CD14-positive monocyte (primary cell): ENCODE data around the gene CUL1. TPM values are rescaled to one million over a fixed set of nuclear protein-coding genes. Genes with fewer than 3 reads are reported as not detected.

Source experiments
- DNase-seq, 3 donors: peaks; one replicate each; pipeline ENCODE4 v3.0.0-alpha.2; 2011 to 2022
- H2AFZ ChIP-seq: 2 replicates; pipeline ENCODE4 v1.6.0; 2012; ENCODE audit warnings: mild to moderate bottlenecking, low read depth, low read length, inconsistent platforms; ENCODE audit not compliant: insufficient read depth, poor library complexity, severe bottlenecking
- H3K27ac ChIP-seq, 2 donors: 1 replicate in 1 of 2; 2 replicates in 1 of 2; pipeline ENCODE4 v1.5.1; 2012 to 2013; ENCODE audit warnings: low read length in 2 of 2, control low read depth in 1 of 2, inconsistent platforms in 1 of 2, low read depth in 1 of 2, mild to moderate bottlenecking in 1 of 2
- H3K27me3 ChIP-seq, 2 donors: one replicate each; pipeline versions ENCODE4 v1.6.0 to v1.6.1; 2011 to 2013; ENCODE audit warnings: low read length in 2 of 2; ENCODE audit not compliant: control insufficient read depth in 2 of 2, insufficient read depth in 2 of 2
- H3K36me3 ChIP-seq, 2 donors: replicated peaks in 1 of 2; 1 replicate in 1 of 2; 2 replicates in 1 of 2; pipeline versions ENCODE4 v1.5.1 to v1.6.1; 2012 to 2013; ENCODE audit warnings: low read length in 2 of 2, control low read depth in 1 of 2, inconsistent platforms in 1 of 2, mild to moderate bottlenecking in 1 of 2; ENCODE audit not compliant: insufficient read depth in 2 of 2, control insufficient read depth in 1 of 2
- H3K4me1 ChIP-seq, 2 donors: 1 replicate in 1 of 2; 2 replicates in 1 of 2; pipeline versions ENCODE4 v1.5.1 to v1.6.1; 2012 to 2013; ENCODE audit warnings: low read length in 2 of 2, control low read depth in 1 of 2, inconsistent platforms in 1 of 2, mild to moderate bottlenecking in 1 of 2, moderate library complexity in 1 of 2; ENCODE audit not compliant: insufficient read depth in 2 of 2, control insufficient read depth in 1 of 2
- H3K4me2 ChIP-seq: replicated peaks from 2 replicates; pipeline ENCODE3; 2012; ENCODE audit warnings: low read length, moderate library complexity, mild to moderate bottlenecking; ENCODE audit not compliant: poor library complexity, severe bottlenecking; ENCODE audit errors: extremely low read depth
- H3K4me3 ChIP-seq, 3 experiments: fragments of 200-600 bp in 1 of 3; sonication (generic) in 1 of 3; replicated peaks in 1 of 3; 1 replicate in 2 of 3; 2 replicates in 1 of 3; pipeline ENCODE4 v1.5.1; 2011 to 2013; ENCODE audit warnings: low read length in 3 of 3, mild to moderate bottlenecking in 3 of 3, control low read depth in 2 of 3, low read depth in 2 of 3, inconsistent platforms in 1 of 3, moderate library complexity in 1 of 3
- H3K79me2 ChIP-seq: 2 replicates; pipeline ENCODE4 v1.6.0; 2012; ENCODE audit warnings: mild to moderate bottlenecking, control low read depth, inconsistent platforms, low read length, moderate library complexity; ENCODE audit not compliant: insufficient read depth
- H3K9ac ChIP-seq: 2 replicates; pipeline ENCODE4 v1.6.0; 2017; ENCODE audit warnings: low read length, mild to moderate bottlenecking; ENCODE audit not compliant: insufficient read depth, poor library complexity, severe bottlenecking
- H3K9me3 ChIP-seq, 2 donors: replicated peaks in 1 of 2; 1 replicate in 1 of 2; 2 replicates in 1 of 2; pipeline versions ENCODE4 v1.5.1 to v1.6.1; 2012 to 2013; ENCODE audit warnings: low read length in 2 of 2, control low read depth in 1 of 2; ENCODE audit not compliant: control insufficient read depth in 1 of 2, insufficient read depth in 1 of 2
- H4K20me1 ChIP-seq: 2 replicates; pipeline ENCODE4 v1.6.0; 2012; ENCODE audit warnings: mild to moderate bottlenecking, low read length, control low read depth, moderate library complexity; ENCODE audit not compliant: insufficient read depth
- H3K27ac Mint-ChIP-seq, 7 donors: one replicate each; pipeline ENCODE4 v1.8.0; 2020; ENCODE audit warnings: mild to moderate bottlenecking in 7 of 7, mixed read lengths in 7 of 7, moderate library complexity in 6 of 7, inconsistent platforms in 2 of 7
- H3K27me3 Mint-ChIP-seq, 3 donors: one replicate each; pipeline ENCODE4 v1.8.0; 2021 to 2022; ENCODE audit warnings: low read depth in 3 of 3, mild to moderate bottlenecking in 3 of 3, mixed read lengths in 3 of 3, moderate library complexity in 3 of 3, inconsistent platforms in 1 of 3
- H3K36me3 Mint-ChIP-seq, 2 donors: one replicate each; pipeline ENCODE4 v1.8.0; 2020; ENCODE audit warnings: mixed read lengths in 2 of 2, inconsistent platforms in 1 of 2, mild to moderate bottlenecking in 1 of 2
- H3K4me1 Mint-ChIP-seq: one replicate; pipeline ENCODE4 v1.8.0; 2020; ENCODE audit warnings: mild to moderate bottlenecking, mixed read lengths
- H3K4me3 Mint-ChIP-seq, 2 donors: one replicate each; pipeline ENCODE4 v1.8.0; 2020; ENCODE audit warnings: mild to moderate bottlenecking in 2 of 2, mixed read lengths in 2 of 2, moderate library complexity in 1 of 2
- H3K9me3 Mint-ChIP-seq, 7 donors: one replicate each; pipeline ENCODE4 v1.8.0; 2020 to 2022; ENCODE audit warnings: mixed read lengths in 7 of 7, mild to moderate bottlenecking in 6 of 7, moderate library complexity in 6 of 7, inconsistent platforms in 2 of 7
- WGBS: methylation state at CpG from one replicate; pipeline ENCODE4 v1.1.5; 2013; ENCODE audit warnings: missing lambda C conversion rate; ENCODE audit not compliant: insufficient coverage; 5-methylcytosine and 5-hydroxymethylcytosine counted together
- intact Hi-C, 2 donors: fragments of 100-400 bp; cut with micrococcal nuclease; formaldehyde crosslinking; loops; one replicate each; pipeline versions ENCODE4 v1.15.0 to v1.15.1; 2023
- polyA plus RNA-seq, 3 donors: library from polyadenylated mRNA; depleted of rRNA in 1 of 3; unstranded in 2 of 3; stranded (reverse) in 1 of 3; fragments of 300-500 nt in 2 of 3; fragments of >200 nt in 1 of 3; fragmentation: Illumina TruSeq in 2 of 3; gene quantifications; 1 replicate in 2 of 3; 2 replicates in 1 of 3; pipeline ENCODE4 v1.2.3, GENCODE V29; 2012 to 2021
- TF ChIP-seq, protein P1 (sequence below): fragments of 200-600 bp; IDR thresholded peaks from one replicate; pipeline ENCODE4 v1.8.0; 2022; ENCODE audit warnings: antibody characterized with exemption, mild to moderate bottlenecking

CUL1 gene
- polyA plus RNA-seq, 3 donors, result 22.8 to 32.6 (median 23.9) TPM

DNA sequence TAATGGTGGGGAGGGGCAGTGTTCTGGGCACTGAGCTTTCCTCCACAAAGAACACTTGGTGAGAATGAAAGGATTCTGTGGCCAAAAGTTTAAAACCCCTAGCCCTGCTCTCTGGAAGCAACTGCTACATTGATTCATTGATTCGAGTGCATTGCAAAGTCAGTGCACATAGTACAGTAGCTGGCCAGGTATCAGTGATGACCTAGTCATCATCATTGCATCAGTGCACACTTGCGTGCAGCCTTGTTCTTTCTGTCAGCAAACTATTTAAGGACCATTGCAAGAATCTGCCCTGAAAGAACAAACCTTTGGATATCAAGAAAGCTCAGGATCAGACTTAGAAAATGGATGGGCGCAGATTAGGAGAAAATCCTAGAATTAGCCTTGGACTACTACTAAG lies 47.4 kb downstream of the CUL1 start:
- Histone ChIP-seq H3K36me3 (peaks cover 12 to 65% of the 10 kb centered on the region in 2 donors), H3K79me2 (peaks cover 51% of the 10 kb centered on the region)
- TF ChIP-seq, protein P1, sequence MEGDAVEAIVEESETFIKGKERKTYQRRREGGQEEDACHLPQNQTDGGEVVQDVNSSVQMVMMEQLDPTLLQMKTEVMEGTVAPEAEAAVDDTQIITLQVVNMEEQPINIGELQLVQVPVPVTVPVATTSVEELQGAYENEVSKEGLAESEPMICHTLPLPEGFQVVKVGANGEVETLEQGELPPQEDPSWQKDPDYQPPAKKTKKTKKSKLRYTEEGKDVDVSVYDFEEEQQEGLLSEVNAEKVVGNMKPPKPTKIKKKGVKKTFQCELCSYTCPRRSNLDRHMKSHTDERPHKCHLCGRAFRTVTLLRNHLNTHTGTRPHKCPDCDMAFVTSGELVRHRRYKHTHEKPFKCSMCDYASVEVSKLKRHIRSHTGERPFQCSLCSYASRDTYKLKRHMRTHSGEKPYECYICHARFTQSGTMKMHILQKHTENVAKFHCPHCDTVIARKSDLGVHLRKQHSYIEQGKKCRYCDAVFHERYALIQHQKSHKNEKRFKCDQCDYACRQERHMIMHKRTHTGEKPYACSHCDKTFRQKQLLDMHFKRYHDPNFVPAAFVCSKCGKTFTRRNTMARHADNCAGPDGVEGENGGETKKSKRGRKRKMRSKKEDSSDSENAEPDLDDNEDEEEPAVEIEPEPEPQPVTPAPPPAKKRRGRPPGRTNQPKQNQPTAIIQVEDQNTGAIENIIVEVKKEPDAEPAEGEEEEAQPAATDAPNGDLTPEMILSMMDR, result no peak

DNA sequence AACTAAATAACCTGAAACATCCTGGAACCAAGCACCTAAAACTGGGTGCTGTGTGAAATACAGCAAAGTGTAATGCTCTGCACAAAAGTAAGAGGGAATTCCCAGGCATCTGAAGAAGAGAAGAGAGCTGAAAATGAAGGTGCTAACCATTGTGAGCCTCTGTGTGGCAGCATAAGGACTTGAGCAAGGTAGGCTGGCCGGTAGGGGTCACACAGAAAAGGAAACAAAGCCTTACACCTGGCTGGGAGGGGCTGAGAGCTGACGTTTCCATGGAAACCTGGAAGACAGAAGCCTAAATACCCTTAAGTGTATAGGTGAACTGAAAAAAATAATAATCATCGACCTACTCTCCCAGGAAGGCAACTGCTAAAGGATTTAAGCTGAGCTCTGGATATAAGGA lies 48.6 kb downstream of the CUL1 start:
- intact Hi-C loops, result no loop called here
- TF ChIP-seq, protein P1, result no peak
- no peak overlapping the region for H3K4me2 ChIP-seq
- peaks cover 45% of the 10 kb centered on the region for H3K79me2 ChIP-seq
- H2AFZ ChIP-seq, result no peak overlapping the region
- Mint-ChIP-seq H3K4me3 (no peak overlapping the region), H3K36me3 (peaks cover 34 to 53% of the 10 kb centered on the region in 2 donors), H3K4me1 (no peaks in the 10 kb centered on the region), H3K27ac (peak overlapping the region in 1 of 7 donors; percentile 21), H3K9me3 (peaks cover 2 to 10% (median 4%) of the 10 kb centered on the region in 7 donors), H3K27me3 (no peaks in the 10 kb centered on the region)
- H4K20me1 ChIP-seq, result peaks cover 38% of the 10 kb centered on the region
- H3K9ac ChIP-seq, result no peak overlapping the region
- 100% methylated on average over 1 of the region's 3 CpGs for WGBS
- peaks cover 7 to 54% of the 10 kb centered on the region in 2 donors for H3K36me3 ChIP-seq
- H3K27ac ChIP-seq, result no peak overlapping the region
- no peak for DNase-seq
- no peaks in the 10 kb centered on the region for H3K27me3 ChIP-seq
- H3K4me3 ChIP-seq, result no peak overlapping the region
- H3K9me3 ChIP-seq, result peaks cover 0 to 4% of the 10 kb centered on the region in 2 donors
- H3K4me1 ChIP-seq, result no peaks in the 10 kb centered on the region

More for the DNA sequence above, 47.4 kb downstream of the CUL1 start:
- Histone ChIP-seq H3K4me1 (no peaks in the 10 kb centered on the region), H2AFZ (no peak overlapping the region), H3K27ac (no peak overlapping the region), H3K9me3 (peaks cover 0 to 6% of the 10 kb centered on the region in 2 donors), H3K4me2 (no peak overlapping the region), H4K20me1 (peaks cover 31% of the 10 kb centered on the region), H3K27me3 (no peaks in the 10 kb centered on the region), H3K9ac (no peak overlapping the region), H3K4me3 (no peak overlapping the region)
- no peak for DNase-seq
- H3K4me1 Mint-ChIP-seq, result no peaks in the 10 kb centered on the region
- H3K27ac Mint-ChIP-seq, result no peak overlapping the region
- H3K27me3 Mint-ChIP-seq, result no peaks in the 10 kb centered on the region
- peaks cover 41 to 62% of the 10 kb centered on the region in 2 donors for H3K36me3 Mint-ChIP-seq
- H3K9me3 Mint-ChIP-seq, result peaks cover 3 to 15% (median 6%) of the 10 kb centered on the region in 7 donors
- H3K4me3 Mint-ChIP-seq, result no peak overlapping the region
- intact Hi-C loops, result no loop called here
- WGBS, result 75% methylated on average over 2 of the region's 3 CpGs
